Measurements from ENCODE around the gene CEP85. TPM values are rescaled to one million over a fixed set of nuclear protein-coding genes. Genes with fewer than 3 reads are reported as not detected.

CEP85 gene, protein sequence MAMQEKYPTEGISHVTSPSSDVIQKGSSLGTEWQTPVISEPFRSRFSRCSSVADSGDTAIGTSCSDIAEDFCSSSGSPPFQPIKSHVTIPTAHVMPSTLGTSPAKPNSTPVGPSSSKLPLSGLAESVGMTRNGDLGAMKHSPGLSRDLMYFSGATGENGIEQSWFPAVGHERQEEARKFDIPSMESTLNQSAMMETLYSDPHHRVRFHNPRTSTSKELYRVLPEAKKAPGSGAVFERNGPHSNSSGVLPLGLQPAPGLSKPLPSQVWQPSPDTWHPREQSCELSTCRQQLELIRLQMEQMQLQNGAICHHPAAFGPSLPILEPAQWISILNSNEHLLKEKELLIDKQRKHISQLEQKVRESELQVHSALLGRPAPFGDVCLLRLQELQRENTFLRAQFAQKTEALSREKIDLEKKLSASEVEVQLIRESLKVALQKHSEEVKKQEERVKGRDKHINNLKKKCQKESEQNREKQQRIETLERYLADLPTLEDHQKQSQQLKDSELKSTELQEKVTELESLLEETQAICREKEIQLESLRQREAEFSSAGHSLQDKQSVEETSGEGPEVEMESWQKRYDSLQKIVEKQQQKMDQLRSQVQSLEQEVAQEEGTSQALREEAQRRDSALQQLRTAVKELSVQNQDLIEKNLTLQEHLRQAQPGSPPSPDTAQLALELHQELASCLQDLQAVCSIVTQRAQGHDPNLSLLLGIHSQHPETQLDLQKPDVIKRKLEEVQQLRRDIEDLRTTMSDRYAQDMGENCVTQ
- total RNA-seq (1 to 10 TPM; 2.7 to 6.6 (median 3.7) TPM), polyA plus RNA-seq (1 to 10 TPM; 2.9 to 5.6 TPM)

DNA sequence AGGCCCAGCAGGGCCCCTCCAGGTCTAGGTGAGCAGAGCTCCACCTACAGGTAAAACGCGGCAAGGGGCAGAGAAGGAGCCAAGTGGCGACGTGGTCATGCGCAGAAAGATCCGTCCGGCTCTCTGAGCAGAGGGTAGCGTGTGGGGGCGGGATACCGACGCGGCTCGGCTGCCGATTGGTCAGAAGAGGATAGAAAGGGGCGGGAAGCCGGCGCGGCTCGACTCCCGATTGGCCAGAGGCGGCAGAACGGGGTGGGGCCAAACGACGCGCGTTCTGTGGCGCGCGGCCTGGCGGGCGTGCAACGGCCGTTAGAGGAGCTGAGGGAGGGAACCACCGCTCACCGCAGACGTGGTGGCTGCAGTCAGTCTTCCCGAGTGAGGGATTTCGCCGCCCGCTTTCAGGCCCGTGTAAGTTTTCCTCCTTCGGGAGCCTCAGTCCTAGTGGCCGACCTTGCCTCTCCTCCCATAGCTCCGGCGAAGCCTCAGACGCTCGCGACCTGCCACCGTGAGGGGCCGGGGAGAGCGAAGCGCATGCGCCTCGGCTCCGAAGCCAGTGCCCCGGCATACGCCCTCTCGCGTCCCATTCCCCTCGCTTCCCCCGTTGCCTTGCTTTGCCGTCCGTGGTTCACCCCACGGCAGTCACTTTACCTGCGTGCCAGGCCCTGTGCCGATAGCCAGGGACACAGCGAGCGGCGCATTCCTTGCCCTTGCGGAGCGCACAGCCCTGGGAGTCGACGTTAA lies at the start of gene CEP85:
Gene CEP85, plus strand, starts transcription at position 298 of the 741 bp plus-strand sequence. CDS start 5,584 bp downstream, outside the sequence.
- peak; percentile 97 to 100 (median 99) for DNase-seq
- FAIRE-seq, result peak; percentile 85
- H3K36me3 ChIP-seq, result no peaks in the 10 kb centered on the region
- 0% methylated on average over 73 of the region's 73 CpGs for WGBS, 2 donors
- no peaks in the 10 kb centered on the region for H3K27me3 ChIP-seq
- TF ChIP-seq, protein P1, sequence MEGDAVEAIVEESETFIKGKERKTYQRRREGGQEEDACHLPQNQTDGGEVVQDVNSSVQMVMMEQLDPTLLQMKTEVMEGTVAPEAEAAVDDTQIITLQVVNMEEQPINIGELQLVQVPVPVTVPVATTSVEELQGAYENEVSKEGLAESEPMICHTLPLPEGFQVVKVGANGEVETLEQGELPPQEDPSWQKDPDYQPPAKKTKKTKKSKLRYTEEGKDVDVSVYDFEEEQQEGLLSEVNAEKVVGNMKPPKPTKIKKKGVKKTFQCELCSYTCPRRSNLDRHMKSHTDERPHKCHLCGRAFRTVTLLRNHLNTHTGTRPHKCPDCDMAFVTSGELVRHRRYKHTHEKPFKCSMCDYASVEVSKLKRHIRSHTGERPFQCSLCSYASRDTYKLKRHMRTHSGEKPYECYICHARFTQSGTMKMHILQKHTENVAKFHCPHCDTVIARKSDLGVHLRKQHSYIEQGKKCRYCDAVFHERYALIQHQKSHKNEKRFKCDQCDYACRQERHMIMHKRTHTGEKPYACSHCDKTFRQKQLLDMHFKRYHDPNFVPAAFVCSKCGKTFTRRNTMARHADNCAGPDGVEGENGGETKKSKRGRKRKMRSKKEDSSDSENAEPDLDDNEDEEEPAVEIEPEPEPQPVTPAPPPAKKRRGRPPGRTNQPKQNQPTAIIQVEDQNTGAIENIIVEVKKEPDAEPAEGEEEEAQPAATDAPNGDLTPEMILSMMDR (IDR thresholded peaks at IDR 0.05), result peak; percentile 74 to 88 (median 83)
- H3K4me3 ChIP-seq, result peak within 1 kb of the TSS; percentile 50 to 82 (median 62)
- peaks cover 0 to 7% (median 0%) of the 10 kb centered on the region in 3 donors for H3K4me1 ChIP-seq
- peak within 1 kb of the TSS; percentile 75 to 88 (median 81) for H3K27ac ChIP-seq
- H3K9me3 ChIP-seq, result no peaks in the 10 kb centered on the region
- intact Hi-C loops (cut with DNase I), result loop anchor here in 1 of 3 donors (10.0 kb wide), 1 partner anchor 59 kb away; the partner anchor contains the start of genes CNKSR1 and ZNF593OS
- peak; percentile 93 to 99 (median 98) for ATAC-seq

DNA sequence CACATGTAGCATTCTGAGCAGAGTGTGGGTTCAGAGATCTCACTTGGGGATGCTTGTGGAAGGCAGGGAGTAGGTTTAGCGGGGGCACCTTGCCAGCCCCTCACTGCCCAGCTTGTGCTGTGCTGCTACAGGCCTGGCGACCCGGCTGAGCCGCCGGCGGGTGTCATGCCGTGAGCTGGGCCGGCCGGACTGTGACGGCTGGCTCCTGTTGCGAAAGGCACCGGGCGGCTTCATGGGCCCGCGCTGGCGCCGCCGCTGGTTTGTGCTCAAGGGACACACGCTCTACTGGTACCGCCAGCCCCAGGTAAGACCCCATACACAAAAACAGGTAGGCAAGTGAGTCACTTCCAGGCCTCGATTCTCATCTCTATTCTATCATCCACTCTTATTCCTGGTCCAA lies 49.1 kb upstream of the CEP85 start:
- no peak for FAIRE-seq
- WGBS, 2 donors, result 97 to 98% methylated on average over 21 of the region's 21 CpGs
- no peaks in the 10 kb centered on the region for H3K4me1 ChIP-seq

DNA sequence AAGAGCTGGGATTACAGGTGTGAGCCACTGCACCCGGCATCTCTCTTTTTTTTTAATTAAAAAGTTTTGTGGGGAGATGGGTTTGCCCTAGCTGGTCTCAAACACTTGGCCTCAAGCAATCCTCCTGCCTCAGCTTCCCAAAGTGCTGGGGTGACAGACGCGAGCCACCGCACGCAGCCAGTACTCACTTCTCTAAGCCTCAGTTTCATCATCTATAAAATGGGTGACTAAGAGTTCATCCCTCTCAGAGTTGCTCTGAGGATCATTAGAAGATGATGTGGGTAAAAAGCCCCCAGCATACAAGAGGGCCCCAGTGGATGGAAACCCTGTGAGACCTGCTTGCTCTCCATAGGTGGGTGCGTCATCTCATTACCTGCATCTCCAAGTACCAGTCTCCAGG lies 46.1 kb upstream of the CEP85 start:
- Histone ChIP-seq H3K4me3 (no peak overlapping the region), H3K27ac (no peak overlapping the region), H3K36me3 (peaks cover 0 to 20% (median 0%) of the 10 kb centered on the region in 3 donors), H3K9me3 (no peaks in the 10 kb centered on the region), H3K27me3 (no peaks in the 10 kb centered on the region), H3K4me1 (no peaks in the 10 kb centered on the region)
- intact Hi-C loops (cut with DNase I), result no loop called here
- 94 to 96% methylated on average over 6 of the region's 6 CpGs for WGBS, 2 donors
- ATAC-seq (no peak), FAIRE-seq (no peak), DNase-seq (no peak)
- TF ChIP-seq, protein P1 (IDR thresholded peaks at IDR 0.05), result no peak

More for the DNA sequence above, 49.1 kb upstream of the CEP85 start:
- Histone ChIP-seq H3K27me3 (no peaks in the 10 kb centered on the region), H3K9me3 (no peaks in the 10 kb centered on the region), H3K36me3 (peaks cover 0 to 40% (median 0%) of the 10 kb centered on the region in 3 donors), H3K27ac (no peak overlapping the region), H3K4me3 (no peak overlapping the region)
- DNase-seq, result no peak
- no peak for ATAC-seq
- TF ChIP-seq, protein P1 (IDR thresholded peaks at IDR 0.05), result no peak
- intact Hi-C loops (cut with DNase I), result no loop called here

DNA sequence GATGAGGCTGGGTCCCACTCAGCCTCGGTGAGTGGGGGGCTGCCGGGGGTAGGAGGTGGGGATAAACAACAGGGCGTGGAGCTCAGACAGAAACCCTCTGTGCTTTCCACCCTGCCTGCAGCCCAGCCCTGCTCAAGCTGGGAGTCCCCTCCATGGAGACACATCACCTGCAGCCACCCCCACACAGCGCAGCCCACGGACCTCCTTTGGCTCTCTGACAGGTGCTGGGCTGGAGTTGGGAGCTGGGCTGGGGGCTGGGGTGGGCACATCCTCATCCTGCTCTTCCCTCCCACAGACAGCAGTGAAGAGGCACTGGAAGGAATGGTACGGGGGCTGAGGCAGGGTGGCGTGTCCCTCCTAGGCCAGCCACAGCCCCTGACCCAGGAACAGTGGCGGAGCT lies 45.5 kb upstream of the CEP85 start:
- FAIRE-seq (no peak), ATAC-seq (no peak), DNase-seq (no peak)
- no peaks in the 10 kb centered on the region for H3K4me1 ChIP-seq
- no peaks in the 10 kb centered on the region for H3K9me3 ChIP-seq
- WGBS, 2 donors, result 96% methylated on average over 8 of the region's 8 CpGs
- intact Hi-C loops (cut with DNase I), result no loop called here
- H3K27ac ChIP-seq, result no peak overlapping the region
- no peak overlapping the region for H3K4me3 ChIP-seq
- no peaks in the 10 kb centered on the region for H3K27me3 ChIP-seq
- TF ChIP-seq, protein P1 (IDR thresholded peaks at IDR 0.05), result no peak
- peaks cover 0 to 14% (median 0%) of the 10 kb centered on the region in 3 donors for H3K36me3 ChIP-seq
